Uterus (tissue), 2 donors: ENCODE data around the gene PDE4D.

ENCODE experiments used
- CTCF ChIP-seq, 4 experiments: fragments of 200-600 bp in 2 of 4; fragments of 450-650 bp in 2 of 4; sonication (generic) in 2 of 4; IDR thresholded peaks; one replicate each; pipeline ENCODE4 v1.5.1; 2016 to 2019; ENCODE audit warnings: antibody characterized with exemption in 4 of 4, mild to moderate bottlenecking in 2 of 4, moderate library complexity in 1 of 4
- POLR2A ChIP-seq, 2 donors: fragments of 450-650 bp; IDR thresholded peaks; one replicate each; pipeline ENCODE4 v1.6.1; 2016; ENCODE audit warnings: antibody characterized with exemption in 2 of 2, mild to moderate bottlenecking in 1 of 2, moderate library complexity in 1 of 2

- TF ChIP-seq CTCF (IDR thresholded peaks at IDR 0.05) = peak; percentile 72 to 79 (median 76)
- TF ChIP-seq POLR2A (IDR thresholded peaks at IDR 0.05) = no peak
These were observed 220.0 kb downstream of the PDE4D start for GRCh38 chr5:59673438-59674058.
